Loucy (cell line): ENCODE results near the gene INS.

Experiments
- H2AFZ ChIP-seq: fragments of 200-600 bp; sonication (generic); 2 replicates; pipeline ENCODE4 v1.6.0; 2016; ENCODE audit warnings: antibody characterized with exemption, mild to moderate bottlenecking, low read length, moderate library complexity
- H3F3A ChIP-seq: fragments of 200-600 bp; 2 replicates; pipeline ENCODE4 v1.6.0; 2016; ENCODE audit warnings: antibody characterized with exemption, low read depth, mild to moderate bottlenecking
- H3K27me3 ChIP-seq: fragments of 200-600 bp; sonication (generic); 2 replicates; pipeline ENCODE4 v1.6.1; 2014; ENCODE audit warnings: low read length, mild to moderate bottlenecking; ENCODE audit not compliant: insufficient read depth, poor library complexity, severe bottlenecking
- H3K36me3 ChIP-seq: fragments of 200-600 bp; sonication (generic); 2 replicates; pipeline ENCODE4 v1.6.1; 2016; ENCODE audit warnings: low read length; ENCODE audit not compliant: insufficient read depth
- H3K4me1 ChIP-seq: fragments of 200-600 bp; sonication (generic); 2 replicates; pipeline ENCODE4 v1.5.1; 2014; ENCODE audit warnings: low read length, mild to moderate bottlenecking; ENCODE audit not compliant: insufficient read depth, poor library complexity, severe bottlenecking
- H3K4me2 ChIP-seq: fragments of 200-600 bp; sonication (generic); 2 replicates; pipeline ENCODE4 v1.6.0; 2014; ENCODE audit warnings: antibody characterized with exemption, low read length, low read depth, mild to moderate bottlenecking; ENCODE audit not compliant: poor library complexity, severe bottlenecking
- H3K4me3 ChIP-seq: fragments of 200-600 bp; sonication (generic); 2 replicates; pipeline ENCODE4 v1.5.1; 2014; ENCODE audit warnings: low read length, mild to moderate bottlenecking, mixed read lengths; ENCODE audit not compliant: poor library complexity, severe bottlenecking
- H3K79me2 ChIP-seq: fragments of 200-600 bp; sonication (generic); 2 replicates; pipeline ENCODE4 v1.6.1; 2014; ENCODE audit warnings: low read length; ENCODE audit not compliant: insufficient read depth
- H3K9ac ChIP-seq: fragments of 200-600 bp; sonication (generic); 2 replicates; pipeline ENCODE4 v1.6.0; 2014; ENCODE audit warnings: mild to moderate bottlenecking, low read depth, low read length, moderate library complexity; ENCODE audit not compliant: poor library complexity, severe bottlenecking
- H3K9me2 ChIP-seq: fragments of 200-600 bp; sonication (generic); replicated peaks from 2 replicates; pipeline ENCODE4 v1.6.1; 2016; ENCODE audit warnings: low read depth, low read length, mixed read lengths
- H3K9me3 ChIP-seq: fragments of 200-600 bp; sonication (generic); 2 replicates; pipeline ENCODE4 v1.6.1; 2014; ENCODE audit warnings: mild to moderate bottlenecking, antibody characterized with exemption, low read length, low read depth; ENCODE audit not compliant: insufficient read depth
- H4K20me1 ChIP-seq: fragments of 200-600 bp; sonication (generic); 2 replicates; pipeline ENCODE4 v1.6.0; 2014; ENCODE audit warnings: antibody characterized with exemption, low read length, mild to moderate bottlenecking; ENCODE audit not compliant: insufficient read depth, poor library complexity, severe bottlenecking
- CTCF ChIP-seq: fragments of 200-600 bp; sonication (generic); conservative IDR thresholded peaks from 2 replicates; pipeline ENCODE4 v1.5.1; 2014; ENCODE audit warnings: mild to moderate bottlenecking, antibody characterized with exemption, low read length
- EZH2phosphoT487 ChIP-seq: fragments of 200-600 bp; IDR thresholded peaks from 2 replicates; pipeline ENCODE4 v1.6.1; 2018; ENCODE audit warnings: antibody characterized with exemption, mild to moderate bottlenecking, moderate library complexity, borderline replicate concordance

INS gene

GRCh38 chr11:2135018-2135569 is 25.9 kb downstream of the INS start:
- Histone ChIP-seq H3K4me1 (no peaks in the 10 kb centered on the region), H3K36me3 (no peaks in the 10 kb centered on the region), H3K9ac (no peak overlapping the region), H3K4me3 (no peak overlapping the region), H3K9me3 (no peaks in the 10 kb centered on the region), H3K27me3 (no peaks in the 10 kb centered on the region), H3K79me2 (no peaks in the 10 kb centered on the region), H3K4me2 (no peak overlapping the region), H2AFZ (no peak overlapping the region), H4K20me1 (no peaks in the 10 kb centered on the region), H3F3A (no peaks in the 10 kb centered on the region), H3K9me2 (no peaks in the 10 kb centered on the region)
- TF ChIP-seq EZH2phosphoT487 (no peak), CTCF (no peak)

GRCh38 chr11:2134022-2135010 is 26.7 kb downstream of the INS start:
- TF ChIP-seq EZH2phosphoT487 (no peak), CTCF (no peak)
- Histone ChIP-seq H3K9ac (no peak overlapping the region), H3F3A (no peaks in the 10 kb centered on the region), H3K27me3 (no peaks in the 10 kb centered on the region), H3K4me3 (no peak overlapping the region), H3K4me2 (no peak overlapping the region), H3K79me2 (no peaks in the 10 kb centered on the region), H3K36me3 (no peaks in the 10 kb centered on the region), H3K4me1 (no peaks in the 10 kb centered on the region), H2AFZ (no peak overlapping the region), H4K20me1 (no peaks in the 10 kb centered on the region), H3K9me2 (no peaks in the 10 kb centered on the region), H3K9me3 (no peaks in the 10 kb centered on the region)

- H3F3A ChIP-seq, result no peaks in the 10 kb centered on the region
- H3K4me1 ChIP-seq, result no peaks in the 10 kb centered on the region
- no peaks in the 10 kb centered on the region for H3K27me3 ChIP-seq
- no peaks in the 10 kb centered on the region for H3K79me2 ChIP-seq
- H3K4me3 ChIP-seq, result no peak overlapping the region
- H4K20me1 ChIP-seq, result no peaks in the 10 kb centered on the region
- no peaks in the 10 kb centered on the region for H3K36me3 ChIP-seq
- no peak overlapping the region for H3K9ac ChIP-seq
- no peak overlapping the region for H3K4me2 ChIP-seq
- H3K9me3 ChIP-seq, result no peaks in the 10 kb centered on the region
- H2AFZ ChIP-seq, result no peak overlapping the region
- no peaks in the 10 kb centered on the region for H3K9me2 ChIP-seq
- no peak for TF ChIP-seq EZH2phosphoT487
- TF ChIP-seq CTCF, result no peak
Observed at GRCh38 chr11:2133241-2134021, 27.6 kb downstream of the INS start.
